HEK293 (cell line): ENCODE data around the gene ATP8A2.

ENCODE experiments used
- CTCF ChIA-PET: fragments of 350-600 bp; formaldehyde crosslinking; extraction: SDS; loops from one replicate; lab custom pipeline; 2021; ENCODE audit warnings: antibody characterized with exemption; lab: Yijun Ruan, JAX
- POLR2A ChIA-PET: fragments of 300-600 bp; formaldehyde crosslinking; extraction: SDS; loops from one replicate; lab custom pipeline; 2020; ENCODE audit warnings: antibody characterized with exemption, inconsistent platforms; lab: Yijun Ruan, JAX
- H3K27ac ChIP-seq: fragments of 200-500 bp; sonication (Bioruptor generic); 2 replicates; pipeline ENCODE4 v1.5.1; 2014; ENCODE audit warnings: low read depth, low read length, control low read depth, inconsistent platforms; ENCODE audit errors: extremely low read depth
- H3K36me3 ChIP-seq, 2 experiments: fragments of 200-500 bp in 1 of 2; sonication (Bioruptor generic) in 1 of 2; 1 replicate in 1 of 2; 2 replicates in 1 of 2; pipeline ENCODE4 v1.5.1; 2014 to 2017; ENCODE audit warnings: inconsistent platforms in 2 of 2, low read length in 2 of 2; ENCODE audit not compliant: control insufficient read depth in 2 of 2, insufficient read depth in 1 of 2
- H3K4me1 ChIP-seq: fragments of 200-500 bp; sonication (Bioruptor generic); 2 replicates; pipeline ENCODE4 v1.5.1; 2014; ENCODE audit warnings: mild to moderate bottlenecking, low read length, inconsistent platforms; ENCODE audit not compliant: control insufficient read depth, insufficient read depth
- H3K4me3 ChIP-seq: 2 replicates; pipeline ENCODE4 v1.5.1; 2011; ENCODE audit warnings: low read depth, mild to moderate bottlenecking, control low read depth, low read length, moderate library complexity
- H3K9me3 ChIP-seq: fragments of 200-500 bp; sonication (Bioruptor generic); 2 replicates; pipeline ENCODE4 v1.5.1; 2014; ENCODE audit warnings: low read depth, low read length, inconsistent platforms; ENCODE audit not compliant: control insufficient read depth, insufficient read depth
- BCL11A ChIP-seq: fragments of 450-650 bp; formaldehyde crosslinking; IDR thresholded peaks from 2 replicates; pipeline ENCODE4 v1.5.1; 2016; ENCODE audit warnings: low read depth, missing biosample characterization, missing genetic modification characterization
- EGR2 ChIP-seq: fragments of 450-650 bp; formaldehyde crosslinking; IDR thresholded peaks from 2 replicates; pipeline ENCODE4 v1.5.1; 2016; ENCODE audit warnings: low read depth, missing biosample characterization, missing genetic modification characterization
- HOXC10 ChIP-seq: sonication (generic); formaldehyde crosslinking; IDR thresholded peaks from 2 replicates; pipeline ENCODE4 v1.8.1; 2023; ENCODE audit warnings: mild to moderate bottlenecking, missing genetic modification reagents
- MYNN ChIP-seq: fragments of 450-650 bp; formaldehyde crosslinking; IDR thresholded peaks from 2 replicates; pipeline ENCODE4 v1.5.1; 2016; ENCODE audit warnings: missing biosample characterization, missing genetic modification characterization, borderline replicate concordance
- OVOL3 ChIP-seq: fragments of 450-650 bp; formaldehyde crosslinking; IDR thresholded peaks from 2 replicates; pipeline ENCODE4 v1.5.1; 2016; ENCODE audit warnings: missing biosample characterization, missing genetic modification characterization
- PRDM1 ChIP-seq: fragments of 450-650 bp; formaldehyde crosslinking; IDR thresholded peaks from 2 replicates; pipeline ENCODE4; 2016; ENCODE audit warnings: missing biosample characterization, missing genetic modification characterization
- TRIM28 ChIP-seq: IDR thresholded peaks from 2 replicates; pipeline ENCODE4 v1.6.1; 2011; ENCODE audit warnings: low read length, control low read depth, borderline replicate concordance
- ZFP69B ChIP-seq: fragments of 450-650 bp; formaldehyde crosslinking; IDR thresholded peaks from 2 replicates; pipeline ENCODE4 v1.5.1; 2016; ENCODE audit warnings: missing biosample characterization, missing genetic modification characterization
- ZNF121 ChIP-seq: fragments of 450-650 bp; formaldehyde crosslinking; IDR thresholded peaks from 2 replicates; pipeline ENCODE4 v1.5.1; 2016; ENCODE audit warnings: missing biosample characterization, missing genetic modification characterization
- ZNF16 ChIP-seq: fragments of 450-650 bp; formaldehyde crosslinking; IDR thresholded peaks from 2 replicates; pipeline ENCODE4 v1.5.1; 2016; ENCODE audit warnings: low read depth, missing biosample characterization, missing genetic modification characterization
- ZNF174 ChIP-seq: fragments of 450-650 bp; formaldehyde crosslinking; IDR thresholded peaks from 2 replicates; pipeline ENCODE4 v1.5.0; 2017; ENCODE audit warnings: missing biosample characterization, mild to moderate bottlenecking, missing genetic modification characterization
- ZNF221 ChIP-seq: fragments of 450-650 bp; formaldehyde crosslinking; IDR thresholded peaks from 2 replicates; pipeline ENCODE4 v1.5.1; 2017; ENCODE audit warnings: missing biosample characterization, missing genetic modification characterization, borderline replicate concordance
- ZNF292 ChIP-seq: fragments of 450-650 bp; formaldehyde crosslinking; IDR thresholded peaks from 2 replicates; pipeline ENCODE4 v1.5.1; 2016; ENCODE audit warnings: low read depth, missing biosample characterization, missing genetic modification characterization, borderline replicate concordance
- ZNF354C ChIP-seq: fragments of 450-650 bp; formaldehyde crosslinking; IDR thresholded peaks from 2 replicates; pipeline ENCODE4 v1.5.1; 2016; ENCODE audit warnings: missing biosample characterization, missing genetic modification characterization, low read depth, borderline replicate concordance
- ZNF560 ChIP-seq: fragments of 450-650 bp; formaldehyde crosslinking; IDR thresholded peaks from 2 replicates; pipeline ENCODE4 v1.5.1; 2017; ENCODE audit warnings: missing biosample characterization, missing genetic modification characterization, borderline replicate concordance
- ZNF707 ChIP-seq: fragments of 450-650 bp; formaldehyde crosslinking; IDR thresholded peaks from 2 replicates; pipeline ENCODE4 v1.5.1; 2016; ENCODE audit warnings: missing biosample characterization, missing genetic modification characterization
- ZNF768 ChIP-seq: fragments of 450-650 bp; formaldehyde crosslinking; IDR thresholded peaks from 2 replicates; pipeline ENCODE4 v1.5.1; 2018; ENCODE audit warnings: missing biosample characterization, mild to moderate bottlenecking, missing genetic modification characterization
- ZNF791 ChIP-seq: fragments of 450-650 bp; formaldehyde crosslinking; IDR thresholded peaks from 2 replicates; pipeline ENCODE4 v1.5.1; 2016; ENCODE audit warnings: missing biosample characterization, missing genetic modification characterization
- ZNF792 ChIP-seq: fragments of 450-650 bp; formaldehyde crosslinking; IDR thresholded peaks from 2 replicates; pipeline ENCODE4 v1.5.1; 2016; ENCODE audit warnings: missing biosample characterization, missing genetic modification characterization
- TF ChIP-seq, protein P1 (sequence below): fragments of 450-650 bp; formaldehyde crosslinking; IDR thresholded peaks from 2 replicates; pipeline ENCODE4 v1.5.1; 2016; ENCODE audit warnings: missing biosample characterization, missing genetic modification characterization
- TF ChIP-seq, protein P2 (sequence below): fragments of 450-650 bp; formaldehyde crosslinking; IDR thresholded peaks from 2 replicates; pipeline ENCODE4 v1.5.1; 2017; ENCODE audit warnings: missing biosample characterization, missing genetic modification characterization
- TF ChIP-seq, protein P3 (sequence below): fragments of 450-650 bp; formaldehyde crosslinking; IDR thresholded peaks from 2 replicates; pipeline ENCODE4 v1.5.1; 2016; ENCODE audit warnings: missing biosample characterization, missing genetic modification characterization, borderline replicate concordance
- TF ChIP-seq, protein P4 (sequence below): fragments of 450-650 bp; formaldehyde crosslinking; IDR thresholded peaks from 2 replicates; pipeline ENCODE4 v1.5.1; 2017; ENCODE audit warnings: missing biosample characterization, missing genetic modification characterization
- TF ChIP-seq, protein P5 (sequence below): fragments of 450-650 bp; formaldehyde crosslinking; IDR thresholded peaks from 2 replicates; pipeline ENCODE4 v1.5.1; 2016; ENCODE audit warnings: missing biosample characterization, missing genetic modification characterization

ATP8A2 gene

DNA sequence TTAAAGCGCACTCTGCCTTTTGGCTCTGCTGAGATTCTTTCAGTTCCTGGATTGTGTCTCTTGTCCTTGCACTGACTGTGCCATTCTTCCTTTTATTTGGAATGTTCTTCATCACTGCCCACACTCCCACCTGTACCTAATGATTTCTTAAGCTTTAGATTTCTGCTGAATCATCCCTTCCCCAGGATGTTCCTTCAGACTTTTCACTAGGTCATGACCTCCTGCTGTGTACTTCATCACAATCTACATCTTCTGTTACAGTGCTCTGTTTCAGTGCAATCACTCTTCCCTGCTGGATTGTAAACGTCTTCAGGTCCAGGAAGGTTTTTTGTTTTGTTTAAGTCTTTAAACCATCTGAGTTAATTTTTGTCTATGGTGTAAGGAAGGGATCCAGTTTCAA, 281.0 kb downstream of the ATP8A2 start (continued):
- TF ChIP-seq MYNN (tag by site-specific recombination) (no peak), ZNF791 (tag by site-specific recombination) (no peak), ZFP69B (no peak), ZNF121 (no peak), ZNF792 (tag by site-specific recombination) (no peak), BCL11A (tag by site-specific recombination) (no peak), ZNF707 (no peak)
- TF ChIP-seq, protein P1, sequence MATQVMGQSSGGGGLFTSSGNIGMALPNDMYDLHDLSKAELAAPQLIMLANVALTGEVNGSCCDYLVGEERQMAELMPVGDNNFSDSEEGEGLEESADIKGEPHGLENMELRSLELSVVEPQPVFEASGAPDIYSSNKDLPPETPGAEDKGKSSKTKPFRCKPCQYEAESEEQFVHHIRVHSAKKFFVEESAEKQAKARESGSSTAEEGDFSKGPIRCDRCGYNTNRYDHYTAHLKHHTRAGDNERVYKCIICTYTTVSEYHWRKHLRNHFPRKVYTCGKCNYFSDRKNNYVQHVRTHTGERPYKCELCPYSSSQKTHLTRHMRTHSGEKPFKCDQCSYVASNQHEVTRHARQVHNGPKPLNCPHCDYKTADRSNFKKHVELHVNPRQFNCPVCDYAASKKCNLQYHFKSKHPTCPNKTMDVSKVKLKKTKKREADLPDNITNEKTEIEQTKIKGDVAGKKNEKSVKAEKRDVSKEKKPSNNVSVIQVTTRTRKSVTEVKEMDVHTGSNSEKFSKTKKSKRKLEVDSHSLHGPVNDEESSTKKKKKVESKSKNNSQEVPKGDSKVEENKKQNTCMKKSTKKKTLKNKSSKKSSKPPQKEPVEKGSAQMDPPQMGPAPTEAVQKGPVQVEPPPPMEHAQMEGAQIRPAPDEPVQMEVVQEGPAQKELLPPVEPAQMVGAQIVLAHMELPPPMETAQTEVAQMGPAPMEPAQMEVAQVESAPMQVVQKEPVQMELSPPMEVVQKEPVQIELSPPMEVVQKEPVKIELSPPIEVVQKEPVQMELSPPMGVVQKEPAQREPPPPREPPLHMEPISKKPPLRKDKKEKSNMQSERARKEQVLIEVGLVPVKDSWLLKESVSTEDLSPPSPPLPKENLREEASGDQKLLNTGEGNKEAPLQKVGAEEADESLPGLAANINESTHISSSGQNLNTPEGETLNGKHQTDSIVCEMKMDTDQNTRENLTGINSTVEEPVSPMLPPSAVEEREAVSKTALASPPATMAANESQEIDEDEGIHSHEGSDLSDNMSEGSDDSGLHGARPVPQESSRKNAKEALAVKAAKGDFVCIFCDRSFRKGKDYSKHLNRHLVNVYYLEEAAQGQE (tag by site-specific recombination), result no peak
- TF ChIP-seq, protein P2, sequence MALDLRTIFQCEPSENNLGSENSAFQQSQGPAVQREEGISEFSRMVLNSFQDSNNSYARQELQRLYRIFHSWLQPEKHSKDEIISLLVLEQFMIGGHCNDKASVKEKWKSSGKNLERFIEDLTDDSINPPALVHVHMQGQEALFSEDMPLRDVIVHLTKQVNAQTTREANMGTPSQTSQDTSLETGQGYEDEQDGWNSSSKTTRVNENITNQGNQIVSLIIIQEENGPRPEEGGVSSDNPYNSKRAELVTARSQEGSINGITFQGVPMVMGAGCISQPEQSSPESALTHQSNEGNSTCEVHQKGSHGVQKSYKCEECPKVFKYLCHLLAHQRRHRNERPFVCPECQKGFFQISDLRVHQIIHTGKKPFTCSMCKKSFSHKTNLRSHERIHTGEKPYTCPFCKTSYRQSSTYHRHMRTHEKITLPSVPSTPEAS (tag by site-specific recombination), result no peak

DNA sequence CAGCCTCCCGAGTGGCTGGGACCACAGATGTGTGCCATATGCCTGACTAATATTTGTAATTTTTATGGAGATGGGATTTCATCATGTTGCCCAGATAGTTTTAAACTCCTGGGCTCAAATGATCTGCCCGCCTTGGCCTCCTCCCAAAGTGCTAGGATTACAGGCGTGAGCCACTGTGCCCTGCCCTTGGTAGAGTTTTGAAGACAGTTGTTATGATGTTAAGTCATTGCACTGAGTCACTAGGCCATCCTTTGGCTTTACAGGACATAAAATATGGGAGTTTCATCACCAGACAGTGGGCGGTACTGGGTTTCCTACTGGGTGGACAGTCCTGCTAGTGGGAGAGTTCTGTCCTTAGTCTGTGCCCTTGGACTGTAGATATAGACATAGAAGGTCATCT, 282.5 kb downstream of the ATP8A2 start:
- POLR2A ChIA-PET, result no interaction called here
- CTCF ChIA-PET, result no interaction called here
- Histone ChIP-seq H3K9me3 (no peaks in the 10 kb centered on the region), H3K4me1 (peaks cover 6% of the 10 kb centered on the region; the same call in 1 of the 2 replicates), H3K36me3 (no peaks in the 10 kb centered on the region), H3K4me3 (no peak overlapping the region), H3K27ac (no peak overlapping the region)
- no peak for TF ChIP-seq ZNF560 (tag by site-specific recombination)
- TF ChIP-seq, protein P3, sequence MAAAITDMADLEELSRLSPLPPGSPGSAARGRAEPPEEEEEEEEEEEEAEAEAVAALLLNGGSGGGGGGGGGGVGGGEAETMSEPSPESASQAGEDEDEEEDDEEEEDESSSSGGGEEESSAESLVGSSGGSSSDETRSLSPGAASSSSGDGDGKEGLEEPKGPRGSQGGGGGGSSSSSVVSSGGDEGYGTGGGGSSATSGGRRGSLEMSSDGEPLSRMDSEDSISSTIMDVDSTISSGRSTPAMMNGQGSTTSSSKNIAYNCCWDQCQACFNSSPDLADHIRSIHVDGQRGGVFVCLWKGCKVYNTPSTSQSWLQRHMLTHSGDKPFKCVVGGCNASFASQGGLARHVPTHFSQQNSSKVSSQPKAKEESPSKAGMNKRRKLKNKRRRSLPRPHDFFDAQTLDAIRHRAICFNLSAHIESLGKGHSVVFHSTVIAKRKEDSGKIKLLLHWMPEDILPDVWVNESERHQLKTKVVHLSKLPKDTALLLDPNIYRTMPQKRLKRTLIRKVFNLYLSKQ (tag by site-specific recombination), result no peak
- TF ChIP-seq, protein P4, sequence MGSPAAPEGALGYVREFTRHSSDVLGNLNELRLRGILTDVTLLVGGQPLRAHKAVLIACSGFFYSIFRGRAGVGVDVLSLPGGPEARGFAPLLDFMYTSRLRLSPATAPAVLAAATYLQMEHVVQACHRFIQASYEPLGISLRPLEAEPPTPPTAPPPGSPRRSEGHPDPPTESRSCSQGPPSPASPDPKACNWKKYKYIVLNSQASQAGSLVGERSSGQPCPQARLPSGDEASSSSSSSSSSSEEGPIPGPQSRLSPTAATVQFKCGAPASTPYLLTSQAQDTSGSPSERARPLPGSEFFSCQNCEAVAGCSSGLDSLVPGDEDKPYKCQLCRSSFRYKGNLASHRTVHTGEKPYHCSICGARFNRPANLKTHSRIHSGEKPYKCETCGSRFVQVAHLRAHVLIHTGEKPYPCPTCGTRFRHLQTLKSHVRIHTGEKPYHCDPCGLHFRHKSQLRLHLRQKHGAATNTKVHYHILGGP (tag by site-specific recombination), result no peak
- TF ChIP-seq OVOL3 (tag by site-specific recombination), result no peak
- TF ChIP-seq ZNF221 (tag by site-specific recombination), result no peak
- no peak for TF ChIP-seq ZNF16 (tag by site-specific recombination)
- TF ChIP-seq ZNF174 (tag by site-specific recombination), result no peak

DNA sequence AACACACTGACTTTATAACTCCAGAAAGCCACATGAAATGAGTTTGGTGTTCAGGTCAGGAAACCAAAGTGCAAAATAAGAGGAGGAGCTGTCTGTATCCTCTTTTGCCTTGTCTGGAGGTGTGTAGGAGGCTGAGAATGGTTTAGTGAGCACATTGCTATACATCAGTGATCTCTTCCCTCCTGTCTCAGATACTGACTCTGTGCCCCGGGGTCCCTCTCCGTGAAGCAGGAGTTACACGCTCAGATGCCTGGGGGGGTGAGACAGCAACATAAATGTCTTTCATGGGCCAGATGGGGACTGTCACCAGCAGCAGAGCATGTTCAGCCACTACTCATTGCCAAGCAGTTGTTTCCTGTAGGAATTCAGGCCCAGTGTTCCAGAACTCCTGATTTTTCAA, 285.4 kb downstream of the ATP8A2 start:
- CTCF ChIA-PET, result no interaction called here
- no peaks in the 10 kb centered on the region for H3K36me3 ChIP-seq
- H3K27ac ChIP-seq, result no peak overlapping the region
- TF ChIP-seq ZFP69B, result no peak
- no peak for TF ChIP-seq ZNF16 (tag by site-specific recombination)
- TF ChIP-seq PRDM1 (tag by site-specific recombination), result no peak
- no peak for TF ChIP-seq EGR2
- TF ChIP-seq ZNF768, result no peak
- TF ChIP-seq, protein P2 (tag by site-specific recombination), result no peak
- no peak for TF ChIP-seq ZNF292 (tag by site-specific recombination)
- no peak for TF ChIP-seq TRIM28
- TF ChIP-seq, protein P5, sequence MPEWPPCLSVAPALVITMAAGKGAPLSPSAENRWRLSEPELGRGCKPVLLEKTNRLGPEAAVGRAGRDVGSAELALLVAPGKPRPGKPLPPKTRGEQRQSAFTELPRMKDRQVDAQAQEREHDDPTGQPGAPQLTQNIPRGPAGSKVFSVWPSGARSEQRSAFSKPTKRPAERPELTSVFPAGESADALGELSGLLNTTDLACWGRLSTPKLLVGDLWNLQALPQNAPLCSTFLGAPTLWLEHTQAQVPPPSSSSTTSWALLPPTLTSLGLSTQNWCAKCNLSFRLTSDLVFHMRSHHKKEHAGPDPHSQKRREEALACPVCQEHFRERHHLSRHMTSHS (tag by site-specific recombination), result no peak
- TF ChIP-seq HOXC10 (CRISPR knock-in tag), result no peak
- TF ChIP-seq ZNF354C (tag by site-specific recombination), result no peak
- TF ChIP-seq, all 188 proteins: peak for 0
- POLR2A ChIA-PET, result no interaction called here
- Histone ChIP-seq H3K4me3 (no peak overlapping the region), H3K4me1 (peaks cover 6% of the 10 kb centered on the region; the same call in 1 of the 2 replicates), H3K9me3 (no peaks in the 10 kb centered on the region)
